ENCODE results near the gene STK11. TPM values are rescaled to one million over a fixed set of nuclear protein-coding genes. Genes with fewer than 3 reads are reported as not detected.

STK11 gene
- total RNA-seq, 2 donors from 2014 or later: 49.0 to 68.6 TPM

- 94 to 100% methylated on average over 4 to 48 of the region's 50 CpGs for WGBS, 2 donors
- intact Hi-C loops (cut with DNase I): no loop called here
- no peak for DNase-seq
- Histone ChIP-seq H3K9me3 (no peaks in the 10 kb centered on the region), H3K4me1 (peaks cover 4% of the 10 kb centered on the region), H3K27me3 (no peaks in the 10 kb centered on the region), H3K27ac (no peak overlapping the region), H3K36me3 (replicated peaks in 1 of 2; ENCODE audit: insufficient read depth in 1 of 2, low read depth in 2 of 2) (peaks cover 5 to 7% of the 10 kb centered on the region in 2 donors), H3K4me3 (no peak overlapping the region)
- no peak for TF ChIP-seq POLR2A (IDR thresholded peaks at IDR 0.05)
- no peak for TF ChIP-seq CTCF (IDR thresholded peaks at IDR 0.05)
- no peak for ATAC-seq
Measured at GRCh38 chr19:1226522-1227303, 21.1 kb downstream of the STK11 start.

DNA sequence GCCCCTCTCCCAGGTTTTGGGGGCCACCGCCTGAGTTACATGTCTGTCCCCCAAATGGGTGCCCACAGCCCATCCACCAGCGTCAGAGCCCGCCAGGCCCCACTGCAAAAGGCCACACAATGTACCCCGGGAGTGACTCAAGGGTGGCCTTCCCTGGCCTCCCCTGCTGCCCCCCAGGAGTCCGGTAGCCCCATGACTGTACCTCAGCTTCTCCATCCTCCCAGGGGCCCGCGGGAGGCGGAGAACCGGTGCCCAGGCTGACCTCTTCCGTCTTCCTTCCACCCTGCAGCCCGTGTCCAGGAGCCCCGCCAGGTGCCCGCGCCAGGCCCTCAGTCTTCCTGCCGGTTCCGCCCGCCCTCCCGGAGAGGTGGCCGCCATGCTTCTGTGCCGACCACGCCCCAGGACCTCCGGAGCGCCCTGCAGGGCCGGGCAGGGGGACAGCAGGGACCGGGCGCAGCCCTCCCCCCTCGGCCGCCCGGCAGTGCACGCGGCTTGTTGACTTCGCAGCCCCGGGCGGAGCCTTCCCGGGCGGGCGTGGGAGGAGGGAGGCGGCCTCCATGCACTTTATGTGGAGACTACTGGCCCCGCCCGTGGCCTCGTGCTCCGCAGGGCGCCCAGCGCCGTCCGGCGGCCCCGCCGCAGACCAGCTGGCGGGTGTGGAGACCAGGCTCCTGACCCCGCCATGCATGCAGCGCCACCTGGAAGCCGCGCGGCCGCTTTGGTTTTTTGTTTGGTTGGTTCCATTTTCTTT lies 21.9 kb downstream of the STK11 start:
- ATAC-seq (no peak), DNase-seq (no peak)
- TF ChIP-seq CTCF (IDR thresholded peaks at IDR 0.05) (no peak), POLR2A (IDR thresholded peaks at IDR 0.05) (no peak)
- H3K4me1 ChIP-seq: peaks cover 5% of the 10 kb centered on the region
- H3K27me3 ChIP-seq: no peaks in the 10 kb centered on the region
- H3K4me3 ChIP-seq: no peak overlapping the region
- intact Hi-C loops (cut with DNase I): no loop called here
- H3K36me3 ChIP-seq (replicated peaks in 1 of 2; ENCODE audit: insufficient read depth in 1 of 2, low read depth in 2 of 2): peaks cover 5 to 7% of the 10 kb centered on the region in 2 donors
- no peaks in the 10 kb centered on the region for H3K9me3 ChIP-seq
- H3K27ac ChIP-seq: no peak overlapping the region
- 92 to 94% methylated on average over 44 to 53 of the region's 56 CpGs for WGBS, 2 donors

DNA sequence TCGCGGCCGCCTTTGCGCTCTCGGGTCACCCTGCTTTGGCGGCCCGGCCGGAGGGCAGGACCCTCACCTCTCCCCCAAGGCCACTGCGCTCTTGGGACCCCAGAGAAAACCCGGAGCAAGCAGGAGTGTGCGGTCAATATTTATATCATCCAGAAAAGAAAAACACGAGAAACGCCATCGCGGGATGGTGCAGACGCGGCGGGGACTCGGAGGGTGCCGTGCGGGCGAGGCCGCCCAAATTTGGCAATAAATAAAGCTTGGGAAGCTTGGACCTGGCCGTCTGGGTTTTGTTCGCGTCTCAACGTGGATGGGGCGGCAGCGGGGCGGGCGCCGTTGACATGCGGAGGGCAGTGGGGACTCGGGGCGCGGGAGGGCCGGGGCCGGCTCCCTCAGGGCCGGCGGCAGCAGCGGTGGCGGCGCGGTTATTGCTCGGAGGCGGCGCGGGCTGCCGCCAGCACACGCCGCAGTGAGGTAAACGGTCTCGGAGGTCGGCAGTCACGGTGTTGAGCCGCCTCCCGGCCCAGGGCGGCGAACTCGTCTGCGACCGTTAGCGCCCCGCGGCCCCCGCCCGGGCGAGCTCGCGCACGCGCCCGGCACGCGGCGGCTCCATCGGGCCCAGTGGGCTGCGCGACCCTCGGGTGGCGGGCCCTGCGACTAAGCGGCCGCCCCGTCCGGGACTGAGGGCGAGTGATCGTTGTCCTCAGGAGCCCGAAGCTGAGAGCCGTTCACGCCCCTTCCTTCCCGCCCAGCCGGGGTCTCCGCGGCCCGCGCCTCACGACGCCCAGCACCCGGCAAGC lies 22.8 kb downstream of the STK11 start:
- WGBS, 2 donors: 95% methylated on average over 74 to 82 of the region's 100 CpGs
- intact Hi-C loops (cut with DNase I): no loop called here
- H3K27me3 ChIP-seq: no peaks in the 10 kb centered on the region
- peaks cover 5% of the 10 kb centered on the region in 2 donors for H3K36me3 ChIP-seq (replicated peaks in 1 of 2; ENCODE audit: insufficient read depth in 1 of 2, low read depth in 2 of 2)
- H3K9me3 ChIP-seq: no peaks in the 10 kb centered on the region
- DNase-seq: no peak
- H3K27ac ChIP-seq: no peak overlapping the region
- H3K4me3 ChIP-seq: no peak overlapping the region
- TF ChIP-seq POLR2A (IDR thresholded peaks at IDR 0.05) (no peak), CTCF (IDR thresholded peaks at IDR 0.05) (no peak)
- ATAC-seq: no peak
- peaks cover 14% of the 10 kb centered on the region for H3K4me1 ChIP-seq

GRCh38 chr19:1229056-1229923 lies 23.7 kb downstream of the STK11 start:
- Histone ChIP-seq H3K27ac (no peak overlapping the region), H3K27me3 (no peaks in the 10 kb centered on the region), H3K4me3 (no peak overlapping the region), H3K4me1 (peaks cover 23% of the 10 kb centered on the region), H3K36me3 (replicated peaks in 1 of 2; ENCODE audit: insufficient read depth in 1 of 2, low read depth in 2 of 2) (peaks cover 5% of the 10 kb centered on the region in 2 donors), H3K9me3 (no peaks in the 10 kb centered on the region)
- intact Hi-C loops (cut with DNase I): no loop called here
- ATAC-seq (no peak), DNase-seq (no peak)
- no peak for TF ChIP-seq POLR2A (IDR thresholded peaks at IDR 0.05)
- TF ChIP-seq CTCF (IDR thresholded peaks at IDR 0.05): no peak
- WGBS, 2 donors: 94 to 96% methylated on average over 138 to 154 of the region's 158 CpGs

Data from body of pancreas (tissue), 4 donors.